DND-41 (cell line): ENCODE data around the gene SPRR1B.

ENCODE experiments used
- EZH2 ChIP-seq: IDR thresholded peaks from 3 replicates; pipeline ENCODE4 v1.6.1; 2012; ENCODE audit warnings: borderline replicate concordance, low read depth, mild to moderate bottlenecking, moderate library complexity, low read length, inconsistent platforms; ENCODE audit not compliant: severe bottlenecking
- TF ChIP-seq, protein P1 (sequence below): IDR thresholded peaks from 2 replicates; pipeline ENCODE4 v1.5.1; 2012; ENCODE audit warnings: borderline replicate concordance, low read length, moderate library complexity, mild to moderate bottlenecking; ENCODE audit not compliant: poor library complexity, severe bottlenecking; ENCODE audit errors: extremely low read depth

DNA sequence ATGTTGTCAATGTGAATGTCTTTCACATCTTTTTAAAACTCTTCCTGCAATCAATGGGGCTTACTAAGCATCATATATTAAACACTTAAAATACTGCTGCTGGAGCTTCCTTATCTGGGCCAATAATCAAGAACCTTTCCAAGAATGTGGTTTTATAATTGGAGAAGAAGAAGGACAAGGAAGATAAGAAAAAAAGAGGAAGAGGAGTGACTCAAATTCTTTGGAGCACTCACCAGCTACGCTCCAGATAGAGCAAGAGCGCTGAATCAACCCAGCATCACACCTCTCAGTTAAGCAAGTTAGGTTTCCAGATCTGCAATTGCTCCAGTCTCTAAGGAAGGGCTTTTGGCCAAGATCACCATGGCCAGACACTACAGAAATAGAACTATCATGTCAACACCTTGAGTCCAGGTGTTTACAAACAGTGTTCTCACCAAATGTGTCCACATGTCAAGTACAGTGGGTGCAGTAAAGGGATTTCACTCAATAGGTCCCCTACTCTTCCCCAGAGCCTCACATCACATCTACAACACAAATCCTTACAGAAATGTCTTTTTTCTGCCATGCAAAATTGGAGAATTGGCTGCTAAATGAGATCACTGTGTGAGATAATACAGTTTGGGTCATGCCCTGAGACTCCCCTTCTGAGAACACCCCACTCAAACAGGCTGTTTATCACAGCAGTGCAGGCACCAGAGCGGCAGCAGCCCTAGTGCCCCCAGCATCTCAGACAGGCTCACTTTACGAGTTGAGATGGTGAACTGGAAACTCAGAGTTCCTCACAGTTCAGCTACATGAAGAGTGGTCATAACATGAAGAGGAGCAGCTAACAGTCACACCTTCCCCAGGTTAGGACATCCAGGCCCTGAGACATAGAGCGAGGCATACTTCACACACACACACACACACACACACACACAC is 42.1 kb downstream of the SPRR1B start:
- TF ChIP-seq, protein P1, sequence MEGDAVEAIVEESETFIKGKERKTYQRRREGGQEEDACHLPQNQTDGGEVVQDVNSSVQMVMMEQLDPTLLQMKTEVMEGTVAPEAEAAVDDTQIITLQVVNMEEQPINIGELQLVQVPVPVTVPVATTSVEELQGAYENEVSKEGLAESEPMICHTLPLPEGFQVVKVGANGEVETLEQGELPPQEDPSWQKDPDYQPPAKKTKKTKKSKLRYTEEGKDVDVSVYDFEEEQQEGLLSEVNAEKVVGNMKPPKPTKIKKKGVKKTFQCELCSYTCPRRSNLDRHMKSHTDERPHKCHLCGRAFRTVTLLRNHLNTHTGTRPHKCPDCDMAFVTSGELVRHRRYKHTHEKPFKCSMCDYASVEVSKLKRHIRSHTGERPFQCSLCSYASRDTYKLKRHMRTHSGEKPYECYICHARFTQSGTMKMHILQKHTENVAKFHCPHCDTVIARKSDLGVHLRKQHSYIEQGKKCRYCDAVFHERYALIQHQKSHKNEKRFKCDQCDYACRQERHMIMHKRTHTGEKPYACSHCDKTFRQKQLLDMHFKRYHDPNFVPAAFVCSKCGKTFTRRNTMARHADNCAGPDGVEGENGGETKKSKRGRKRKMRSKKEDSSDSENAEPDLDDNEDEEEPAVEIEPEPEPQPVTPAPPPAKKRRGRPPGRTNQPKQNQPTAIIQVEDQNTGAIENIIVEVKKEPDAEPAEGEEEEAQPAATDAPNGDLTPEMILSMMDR: no peak
- no peak for TF ChIP-seq EZH2
